Adrenal gland (tissue), 12 donors: ENCODE data around the gene MBD2. TPM values are rescaled to one million over a fixed set of nuclear protein-coding genes. Genes with fewer than 3 reads are reported as not detected.

ENCODE experiments used
- DNase-seq, 7 donors: peaks; one replicate each; pipeline ENCODE4 v3.0.0-alpha.2; 2019 to 2020
- H3K27ac ChIP-seq, 5 donors: fragments of 200-600 bp; sonication (generic) in 4 of 5; 1 replicate in 3 of 5; 2 replicates in 2 of 5; pipeline versions ENCODE4 v1.5.1 to v1.8.0; 2016 to 2020; ENCODE audit warnings: mild to moderate bottlenecking in 1 of 5
- H3K27me3 ChIP-seq: fragments of 200-600 bp; 2 replicates; pipeline ENCODE4 v1.8.0; 2021
- H3K36me3 ChIP-seq, 2 donors: fragments of 200-600 bp; replicated peaks in 1 of 2; 1 replicate in 1 of 2; 2 replicates in 1 of 2; pipeline versions ENCODE4 v1.5.1 to v1.8.0; 2018 to 2022
- H3K4me1 ChIP-seq, 2 donors: fragments of 200-600 bp; replicated peaks in 1 of 2; 1 replicate in 1 of 2; 2 replicates in 1 of 2; pipeline versions ENCODE4 v1.5.1 to v1.8.0; 2018 to 2021
- H3K4me3 ChIP-seq, 4 donors: fragments of 200-600 bp; sonication (generic) in 3 of 4; one replicate each; pipeline ENCODE4 v1.5.1; 2016 to 2018
- H3K9me3 ChIP-seq, 3 donors: fragments of 200-600 bp; sonication (generic) in 1 of 3; replicated peaks in 1 of 3; 1 replicate in 2 of 3; 2 replicates in 1 of 3; pipeline versions ENCODE4 v1.5.1 to v1.8.0; 2016 to 2021
- CTCF ChIP-seq, 6 experiments: fragments of 450-650 bp in 4 of 6; fragments of 200-600 bp in 2 of 6; sonication (generic) in 1 of 6; IDR thresholded peaks; 1 replicate in 5 of 6; 2 replicates in 1 of 6; pipeline versions ENCODE4 v1.5.1 to v1.8.0; 2016 to 2021; ENCODE audit warnings: antibody characterized with exemption in 6 of 6, mild to moderate bottlenecking in 2 of 6, moderate library complexity in 1 of 6
- POLR2A ChIP-seq, 2 donors: fragments of 450-650 bp; IDR thresholded peaks; one replicate each; pipeline ENCODE4 v1.6.1; 2017; ENCODE audit warnings: antibody characterized with exemption in 2 of 2, mild to moderate bottlenecking in 2 of 2, moderate library complexity in 1 of 2
- WGBS, 4 donors: extraction: QIAGEN DNeasy Blood & Tissue Kit in 2 of 4; methylation state at CpG; one replicate each; pipeline versions ENCODE4 v1.1.5 to v1.1.7; 2013 to 2017; 5-methylcytosine and 5-hydroxymethylcytosine counted together
- intact Hi-C, 2 donors: fragments of 100-400 bp; cut with DNase I; formaldehyde crosslinking; loops; one replicate each; pipeline versions ENCODE4 v1.14.1 to v1.15.0; 2022 to 2023
- polyA plus RNA-seq, 3 donors: library from polyadenylated mRNA; stranded (reverse); fragments of 200-250 nt in 2 of 3; fragments of 350-450 nt in 1 of 3; fragmentation: Illumina TruSeq in 1 of 3; extraction: RNeasy Lipid Tissue Mini Kit (QIAGEN cat#74804) in 1 of 3; gene quantifications; one replicate each; pipeline ENCODE4 v1.2.3, GENCODE V29; 2013 to 2014
- small RNA-seq, 2 donors: library from RNA; depleted of rRNA; stranded (forward); fragments of <200 nt; gene quantifications; one replicate each; pipeline ENCODE3, GENCODE V24; 2016
- total RNA-seq, 9 donors: library from RNA; depleted of rRNA in 4 of 9; stranded (reverse); fragments of >200 nt in 4 of 9; fragments of 120-200 nt in 1 of 9; fragmentation: NEBNext Ultra II Directional in 1 of 9; extraction: Animal tissue kit (Norgen Biotek cat#: 25700) in 1 of 9; gene quantifications; one replicate each; pipeline versions ENCODE4 v1.1.0 to v1.2.4, GENCODE V29; 2013 to 2023
- donor health status: healthy with polysubstance abuse.
- donor health status: Bipolar disorder and iron deficiency.
- donor health status: DM: yes; HTN: yes; CAD: no.
- donor health status: DM: no; HTN: no; CAD: no.
- donor health status: DM: no; HTN: no; CAD: no.
- donor health status: DM: yes; HTN: yes; CAD: no.

The MBD2 gene
- total and polyA plus RNA-seq, 12 donors = 13.5 to 70.8 (median 30.1) TPM

- no peaks in the 10 kb centered on the region for H3K4me1 ChIP-seq
- H3K27me3 ChIP-seq = peaks cover 10% of the 10 kb centered on the region
- no peak overlapping the region for H3K4me3 ChIP-seq
- no peak overlapping the region for H3K27ac ChIP-seq
- no peaks in the 10 kb centered on the region for H3K36me3 ChIP-seq
- 77 to 78% (median 78%) methylated on average over 3 of the region's 3 CpGs for WGBS, 4 donors
- intact Hi-C loops = loop anchor here in 1 of 2 donors (10.0 kb wide), 1 partner anchor 212 kb away; no protein-coding TSS in a partner anchor
- DNase-seq = no peak
- TF ChIP-seq CTCF (IDR thresholded peaks at IDR 0.05) (no peak), POLR2A (IDR thresholded peaks at IDR 0.05) (no peak)
- no peaks in the 10 kb centered on the region for H3K9me3 ChIP-seq
These were observed 107.8 kb downstream of the MBD2 start for GRCh38 chr18:54116541-54117257.

GRCh38 chr18:54112356-54112755 is 112.1 kb downstream of the MBD2 start:
- no peak overlapping the region for H3K27ac ChIP-seq
- H3K9me3 ChIP-seq = no peaks in the 10 kb centered on the region
- WGBS, 4 donors = 79 to 92% (median 86%) methylated on average over 1 of the region's 1 CpG
- TF ChIP-seq POLR2A (IDR thresholded peaks at IDR 0.05) = no peak
- TF ChIP-seq CTCF (IDR thresholded peaks at IDR 0.05) = no peak
- peaks cover 10% of the 10 kb centered on the region for H3K27me3 ChIP-seq
- no peaks in the 10 kb centered on the region for H3K36me3 ChIP-seq
- DNase-seq = no peak
- H3K4me3 ChIP-seq = no peak overlapping the region
- intact Hi-C loops = loop anchor here in 1 of 2 donors (5.0 to 10.0 kb wide), 2 partner anchors 35 to 208 kb away; no protein-coding TSS in a partner anchor
- no peaks in the 10 kb centered on the region for H3K4me1 ChIP-seq

GRCh38 chr18:54109131-54109683 is 115.3 kb downstream of the MBD2 start:
- Histone ChIP-seq H3K27ac (no peak overlapping the region), H3K27me3 (peaks cover 5% of the 10 kb centered on the region), H3K4me1 (no peaks in the 10 kb centered on the region), H3K36me3 (no peaks in the 10 kb centered on the region), H3K9me3 (no peaks in the 10 kb centered on the region), H3K4me3 (no peak overlapping the region)
- TF ChIP-seq CTCF (IDR thresholded peaks at IDR 0.05) (no peak), POLR2A (IDR thresholded peaks at IDR 0.05) (no peak)
- DNase-seq = no peak
- 85 to 91% (median 88%) methylated on average over 3 of the region's 3 CpGs for WGBS, 4 donors
- intact Hi-C loops = no loop called here

- Histone ChIP-seq H3K27ac (no peak overlapping the region), H3K36me3 (no peaks in the 10 kb centered on the region), H3K27me3 (no peaks in the 10 kb centered on the region), H3K4me3 (no peak overlapping the region), H3K9me3 (no peaks in the 10 kb centered on the region), H3K4me1 (no peaks in the 10 kb centered on the region)
- TF ChIP-seq POLR2A (IDR thresholded peaks at IDR 0.05) (no peak), CTCF (IDR thresholded peaks at IDR 0.05) (no peak)
- no peak for DNase-seq
- 40 to 57% (median 47%) methylated on average over 1 of the region's 1 CpG for WGBS, 4 donors
- intact Hi-C loops = no loop called here
These were observed 122.3 kb downstream of the MBD2 start for GRCh38 chr18:54102123-54102522.

Small RNA genes within 50 kb of the gene (small RNA-seq; reads per million reads assigned to genes)
- gene SNORA37 = 10.3 to 14.8 reads per million in 2 donors

Other genes with a start within 250 kb of the MBD2 start
- 10 to 100 TPM; 14.0 to 70.8 (median 36.4) TPM for gene POLI, start 44.8 kb upstream of the MBD2 start, total RNA-seq
- gene POLI, start 44.8 kb upstream of the MBD2 start, polyA plus RNA-seq = 10 to 100 TPM; 18.9 to 52.2 (median 32.8) TPM
- under 1 TPM in 1 of 9 donors, not detected in 8; 0.06 TPM for gene STARD6, start 133.2 kb upstream of the MBD2 start, total RNA-seq
- not detected for gene STARD6, start 133.2 kb upstream of the MBD2 start, polyA plus RNA-seq
- gene C18orf54, start 133.2 kb upstream of the MBD2 start, total RNA-seq = 1 to 10 TPM in 5 of 9 donors, under 1 TPM in 4; 0.06 to 2.4 (median 1.0) TPM
- under 1 TPM; 0.30 to 0.84 (median 0.64) TPM for gene C18orf54, start 133.2 kb upstream of the MBD2 start, polyA plus RNA-seq